Glutamatergic neuron (in vitro differentiated cells): ENCODE data around the gene KRT13. TPM values are rescaled to one million over a fixed set of nuclear protein-coding genes. Genes with fewer than 3 reads are reported as not detected.

Source experiments
- DNase-seq: peaks from one replicate; pipeline ENCODE4 v3.0.0; 2022
- H3K27ac Mint-ChIP-seq: one replicate; pipeline ENCODE4 v1.8.0; 2020; ENCODE audit warnings: mild to moderate bottlenecking, mixed read lengths, inconsistent platforms; ENCODE audit not compliant: unreplicated experiment
- H3K27me3 Mint-ChIP-seq: one replicate; pipeline ENCODE4 v1.8.0; 2020; ENCODE audit warnings: mild to moderate bottlenecking, moderate library complexity, mixed read lengths, inconsistent platforms; ENCODE audit not compliant: unreplicated experiment
- H3K36me3 Mint-ChIP-seq: one replicate; pipeline ENCODE4 v1.8.0; 2020; ENCODE audit warnings: mild to moderate bottlenecking, mixed read lengths, inconsistent platforms; ENCODE audit not compliant: unreplicated experiment
- H3K4me1 Mint-ChIP-seq: one replicate; pipeline ENCODE4 v1.8.0; 2020; ENCODE audit warnings: mild to moderate bottlenecking, low read depth, mixed read lengths, inconsistent platforms; ENCODE audit not compliant: unreplicated experiment
- H3K4me3 Mint-ChIP-seq: one replicate; pipeline ENCODE4 v1.8.0; 2020; ENCODE audit warnings: mild to moderate bottlenecking, mixed read lengths, inconsistent platforms; ENCODE audit not compliant: unreplicated experiment
- H3K9me3 Mint-ChIP-seq: one replicate; pipeline ENCODE4 v1.8.0; 2020; ENCODE audit warnings: mild to moderate bottlenecking, moderate library complexity, mixed read lengths, inconsistent platforms; ENCODE audit not compliant: unreplicated experiment
- total RNA-seq: library from RNA; stranded (reverse); fragmentation: NEBNext Ultra II Directional; extraction: Animal tissue kit (Norgen Biotek cat#: 25700); gene quantifications from one replicate; pipeline ENCODE4 v1.2.1, GENCODE V29; 2021; ENCODE audit not compliant: unreplicated experiment
- TF ChIP-seq, protein P1 (sequence below): fragments of 200-600 bp; sonication (generic); IDR thresholded peaks from one replicate; pipeline ENCODE4 v1.5.0; 2021; ENCODE audit not compliant: partially characterized antibody, unreplicated experiment

Gene KRT13
- total RNA-seq, 1 donor from 2014 or later: not detected

GRCh38 chr17:41518789-41519449 is 13.5 kb upstream of the KRT13 start, which contains the start of gene KRT15:
KRT15 (minus strand) TSS chr17:41518890; CDS start chr17:41518827, 63 bp downstream.
- Mint-ChIP-seq H3K27ac (no peak within 1 kb of the TSS), H3K9me3 (peaks cover 3% of the 10 kb centered on the region), H3K4me3 (no peak within 1 kb of the TSS), H3K27me3 (peaks cover 2% of the 10 kb centered on the region), H3K36me3 (no peaks in the 10 kb centered on the region), H3K4me1 (no peaks in the 10 kb centered on the region)
- DNase-seq: no peak
- TF ChIP-seq, protein P1, sequence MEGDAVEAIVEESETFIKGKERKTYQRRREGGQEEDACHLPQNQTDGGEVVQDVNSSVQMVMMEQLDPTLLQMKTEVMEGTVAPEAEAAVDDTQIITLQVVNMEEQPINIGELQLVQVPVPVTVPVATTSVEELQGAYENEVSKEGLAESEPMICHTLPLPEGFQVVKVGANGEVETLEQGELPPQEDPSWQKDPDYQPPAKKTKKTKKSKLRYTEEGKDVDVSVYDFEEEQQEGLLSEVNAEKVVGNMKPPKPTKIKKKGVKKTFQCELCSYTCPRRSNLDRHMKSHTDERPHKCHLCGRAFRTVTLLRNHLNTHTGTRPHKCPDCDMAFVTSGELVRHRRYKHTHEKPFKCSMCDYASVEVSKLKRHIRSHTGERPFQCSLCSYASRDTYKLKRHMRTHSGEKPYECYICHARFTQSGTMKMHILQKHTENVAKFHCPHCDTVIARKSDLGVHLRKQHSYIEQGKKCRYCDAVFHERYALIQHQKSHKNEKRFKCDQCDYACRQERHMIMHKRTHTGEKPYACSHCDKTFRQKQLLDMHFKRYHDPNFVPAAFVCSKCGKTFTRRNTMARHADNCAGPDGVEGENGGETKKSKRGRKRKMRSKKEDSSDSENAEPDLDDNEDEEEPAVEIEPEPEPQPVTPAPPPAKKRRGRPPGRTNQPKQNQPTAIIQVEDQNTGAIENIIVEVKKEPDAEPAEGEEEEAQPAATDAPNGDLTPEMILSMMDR: no peak

GRCh38 chr17:41518031-41518430 is 12.6 kb upstream of the KRT13 start:
- peaks cover 2% of the 10 kb centered on the region for H3K27me3 Mint-ChIP-seq
- no peak overlapping the region for H3K27ac Mint-ChIP-seq
- H3K36me3 Mint-ChIP-seq: no peaks in the 10 kb centered on the region
- no peak overlapping the region for H3K4me3 Mint-ChIP-seq
- TF ChIP-seq, protein P1: no peak
- peaks cover 3% of the 10 kb centered on the region for H3K9me3 Mint-ChIP-seq
- H3K4me1 Mint-ChIP-seq: no peaks in the 10 kb centered on the region
- no peak for DNase-seq

DNA sequence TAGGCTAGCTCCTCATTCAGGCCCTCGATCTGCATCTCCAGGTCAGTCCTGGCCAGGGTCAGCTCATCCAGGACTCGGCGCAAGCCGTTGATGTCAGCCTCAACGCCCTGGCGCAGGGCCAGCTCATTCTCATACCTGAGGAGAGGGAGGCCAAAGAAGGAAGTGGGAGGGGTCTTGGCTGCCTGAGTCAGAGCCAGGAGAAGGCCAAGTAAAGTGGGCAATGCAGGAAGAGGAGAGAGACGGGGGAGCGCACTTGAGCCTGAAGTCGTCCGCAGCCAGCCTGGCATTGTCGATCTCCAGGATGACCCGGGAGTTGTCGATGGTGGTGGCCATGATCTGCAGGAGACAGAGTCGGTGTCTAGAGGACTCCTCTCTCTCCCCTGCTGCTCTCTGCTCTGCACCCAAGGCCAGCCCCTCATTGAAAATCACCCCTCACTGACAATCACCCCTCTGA is 11.4 kb upstream of the KRT13 start:
- no peak for DNase-seq
- Mint-ChIP-seq H3K36me3 (no peaks in the 10 kb centered on the region), H3K27ac (no peak overlapping the region), H3K27me3 (peaks cover 2% of the 10 kb centered on the region), H3K4me1 (no peaks in the 10 kb centered on the region), H3K4me3 (no peak overlapping the region), H3K9me3 (peaks cover 3% of the 10 kb centered on the region)
- TF ChIP-seq, protein P1: no peak

DNA sequence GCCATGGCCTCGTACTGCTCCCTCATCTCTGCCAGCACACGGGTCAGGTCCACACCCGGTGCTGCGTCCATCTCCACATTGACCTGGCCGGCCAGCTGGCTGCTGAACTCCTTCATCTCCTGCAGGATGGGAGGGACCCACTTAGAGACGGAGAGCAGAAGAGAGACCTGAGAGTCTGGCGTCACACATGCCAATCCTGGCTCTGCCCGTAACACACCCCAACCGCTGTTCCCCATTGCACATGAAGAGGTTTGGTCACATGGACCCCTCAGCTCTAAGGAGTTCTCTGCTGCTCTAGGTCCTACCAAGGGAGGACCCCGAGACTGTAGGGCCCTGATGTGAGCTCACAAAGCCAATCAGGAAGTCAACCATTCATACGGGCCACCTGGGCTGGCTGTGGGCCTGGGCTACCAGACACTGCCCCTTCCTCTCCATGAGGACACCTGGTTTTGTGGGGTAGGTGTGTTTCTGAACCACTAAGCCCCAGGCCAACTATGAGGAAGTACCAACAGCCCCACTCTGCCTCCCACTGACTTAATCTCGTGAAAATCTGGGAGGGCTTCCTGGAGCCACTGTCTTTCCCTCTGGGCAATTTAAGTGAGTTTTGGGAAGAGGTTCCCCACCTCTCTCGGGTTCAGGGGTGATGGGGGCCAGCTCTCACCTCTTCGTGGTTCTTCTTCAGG is 10.9 kb upstream of the KRT13 start:
- TF ChIP-seq, protein P1: no peak
- DNase-seq: no peak
- H3K4me1 Mint-ChIP-seq: no peaks in the 10 kb centered on the region
- H3K27ac Mint-ChIP-seq: no peak overlapping the region
- H3K36me3 Mint-ChIP-seq: no peaks in the 10 kb centered on the region
- peaks cover 3% of the 10 kb centered on the region for H3K9me3 Mint-ChIP-seq
- H3K4me3 Mint-ChIP-seq: no peak overlapping the region
- H3K27me3 Mint-ChIP-seq: peaks cover 2% of the 10 kb centered on the region

DNA sequence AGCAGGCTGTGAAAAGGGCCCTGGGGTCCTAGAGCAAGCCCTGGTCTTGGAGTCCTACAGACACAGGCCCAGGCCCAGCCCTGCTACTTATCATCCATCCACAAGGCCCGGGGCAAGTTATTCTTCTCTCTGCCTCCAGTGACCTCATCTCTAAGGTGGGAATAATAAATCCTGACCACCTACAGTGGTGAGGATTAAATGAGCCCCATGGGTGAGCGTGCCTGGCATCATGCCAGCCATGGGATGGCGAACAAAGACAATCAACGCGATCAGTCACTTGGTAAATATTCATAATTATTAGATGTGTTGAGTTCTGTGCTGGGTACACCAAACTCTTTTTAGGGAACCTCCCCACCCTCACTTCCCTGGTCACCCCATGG is 7.7 kb upstream of the KRT13 start:
- Mint-ChIP-seq H3K9me3 (peaks cover 2% of the 10 kb centered on the region), H3K27me3 (no peaks in the 10 kb centered on the region), H3K36me3 (no peaks in the 10 kb centered on the region), H3K4me3 (no peak overlapping the region), H3K4me1 (peaks cover 3% of the 10 kb centered on the region), H3K27ac (no peak overlapping the region)
- no peak for DNase-seq
- TF ChIP-seq, protein P1: no peak
